Measurements from ENCODE around the gene TAS2R46. TPM values are rescaled to one million over a fixed set of nuclear protein-coding genes. Genes with fewer than 3 reads are reported as not detected.

Gene TAS2R46
- total and polyA plus RNA-seq, 9 of the 15 experiments (the other 6 are each of a cell fraction or from before 2014, with no cell fraction given): 0.08 to 1.8 (median 0.47) TPM; not detected in 2

- CTCF ChIA-PET (ENCODE audit: low intra/inter-chr PET ratio): interaction anchor here (0.6 kb wide), 1 partner anchor 27 kb away, joined by 3 read pairs; no protein-coding TSS in a partner anchor
- H3K4me2 ChIP-seq (ENCODE audit: insufficient read depth, low read length): no peak within 1 kb of the TSS
- FAIRE-seq: no peak
- 100% methylated on average over 5 of the region's 6 CpGs for WGBS (ENCODE audit: insufficient coverage, low coverage, missing lambda C conversion rate)
- POLR2A ChIA-PET: no interaction called here
- H2AFZ ChIP-seq (ENCODE audit: low read depth, low read length): no peak within 1 kb of the TSS
- H3K9me1 ChIP-seq (ENCODE audit: control insufficient read depth, insufficient read depth, low read length): no peaks in the 10 kb centered on the region
- BruUV-seq (replicated peaks): no TSS peak
- ATAC-seq: no peak
- H4K20me1 ChIP-seq (replicated peaks; ENCODE audit: control insufficient read depth, insufficient read depth, low read length): no peaks in the 10 kb centered on the region
- intact Hi-C loops (cut with micrococcal nuclease): no loop called here
- H3K27ac ChIP-seq (ENCODE audit: extremely low read depth, low read depth, low read length): no peak within 1 kb of the TSS
- no peak for DNase-seq (ENCODE audit: extremely low read depth in 1 of 4, low spot score in 3 of 4)
- no peaks in the 10 kb centered on the region for H3K36me3 ChIP-seq (ENCODE audit: control insufficient read depth, insufficient read depth, low read length)
- in situ Hi-C loops (cut with MboI): no loop called here
- H3K9me3 ChIP-seq (replicated peaks; ENCODE audit: control insufficient read depth, insufficient read depth, low read depth, low read length): no peaks in the 10 kb centered on the region
- no peak within 1 kb of the TSS for H3K9ac ChIP-seq (ENCODE audit: insufficient read depth in 1 of 2, low read depth in 2 of 2, low read length in 2 of 2)
- H3K27me3 ChIP-seq (ENCODE audit: control insufficient read depth in 2 of 2, insufficient read depth in 2 of 2, low read length in 2 of 2): no peaks in the 10 kb centered on the region
- H3K4me1 ChIP-seq (replicated peaks in 1 of 2; ENCODE audit: control insufficient read depth in 2 of 2, insufficient read depth in 2 of 2, low read length in 2 of 2): no peaks in the 10 kb centered on the region
- H3K79me2 ChIP-seq (ENCODE audit: control insufficient read depth, insufficient read depth, low read length): no peaks in the 10 kb centered on the region
- no peak within 1 kb of the TSS for H3K4me3 ChIP-seq
- no peak for TF ChIP-seq TOE1 (IDR thresholded peaks at IDR 0.05; ENCODE audit: borderline replicate concordance)
- TF ChIP-seq TOE1 (CRISPR knock-in tag; IDR thresholded peaks at IDR 0.05; ENCODE audit: borderline replicate concordance, low read depth): no peak
- no peak for TF ChIP-seq NCOA6 (IDR thresholded peaks at IDR 0.05)
- no peak for TF ChIP-seq ERF (CRISPR knock-in tag; IDR thresholded peaks at IDR 0.05)
- no peak for TF ChIP-seq E4F1 (CRISPR knock-in tag; IDR thresholded peaks at IDR 0.05; ENCODE audit: borderline replicate concordance)
- TF ChIP-seq ZNF589 (CRISPR knock-in tag; IDR thresholded peaks at IDR 0.05; ENCODE audit: low read depth): no peak
- no peak for TF ChIP-seq ZNF507 (tag; conservative IDR thresholded peaks at IDR 0.05)
- no peak for TF ChIP-seq PREB (CRISPR knock-in tag; IDR thresholded peaks at IDR 0.05)
- no peak for TF ChIP-seq ETS2 (tag; IDR thresholded peaks at IDR 0.05; ENCODE audit: borderline replicate concordance, poor library complexity, severe bottlenecking)
- TF ChIP-seq ZNF785 (CRISPR knock-in tag; IDR thresholded peaks at IDR 0.05): no peak
- TF ChIP-seq E2F6 (IDR thresholded peaks at IDR 0.05; ENCODE audit: borderline replicate concordance in 1 of 2, extremely low read depth in 1 of 2, insufficient read depth in 1 of 2, insufficient read length in 1 of 2, low read depth in 1 of 2, low read length in 1 of 2, poor library complexity in 1 of 2, severe bottlenecking in 1 of 2): no peak
- TF ChIP-seq KLF16 (IDR thresholded peaks at IDR 0.05): no peak
- TF ChIP-seq SIX5 (IDR thresholded peaks at IDR 0.05; ENCODE audit: borderline replicate concordance in 1 of 2, insufficient read depth in 1 of 2, low read depth in 1 of 2, low read length in 2 of 2): no peak
Observed at GRCh38 chr12:11031307-11031706, 30.8 kb downstream of the TAS2R46 start, which contains the start of gene TAS2R31. Gene TAS2R31, minus strand, starts transcription at chr12:11031407. Its CDS starts 72 bp downstream, at chr12:11031335.

Measured in K562 (cell line).